Panc1 (cell line): ENCODE data around the gene DOLK. TPM values are rescaled to one million over a fixed set of nuclear protein-coding genes. Genes with fewer than 3 reads are reported as not detected.

Source experiments
- ATAC-seq: fragments of 200-7000 bp; cut with Tn5 transposase; 2 replicates; pipeline ENCODE4 v1.9.1; 2020; ENCODE audit warnings: mild to moderate bottlenecking, moderate library complexity
- BruUV-seq: library from RNA; stranded (reverse); fragments of 400-500 nt; replicated peaks from 2 replicates; lab custom pipeline; 2021; lab: Mats Ljungman, UMichigan
- CTCF ChIA-PET: fragments of 300-600 bp; sonication (Branson Sonifier 250); formaldehyde crosslinking; loops from one replicate; lab custom pipeline; 2022; ENCODE audit warnings: antibody characterized with exemption; lab: Charles Lee
- POLR2A ChIA-PET: fragments of 300-600 bp; sonication (Branson Sonifier 250); formaldehyde crosslinking; loops from one replicate; lab custom pipeline; 2022; ENCODE audit warnings: antibody characterized with exemption; lab: Charles Lee
- DNase-seq: peaks from one replicate; pipeline ENCODE4 v3.0.0-alpha.2; 2010; ENCODE audit warnings: low read depth, low spot score
- H3K27ac ChIP-seq: 2 replicates; pipeline ENCODE4 v1.5.1; 2011; ENCODE audit warnings: mild to moderate bottlenecking, low read length, inconsistent platforms
- H3K27me3 ChIP-seq: fragments of 200-500 bp; sonication (Bioruptor generic); 2 replicates; pipeline ENCODE4 v1.6.0; 2014; ENCODE audit warnings: low read length, inconsistent platforms; ENCODE audit not compliant: control insufficient read depth, insufficient read depth
- H3K36me3 ChIP-seq: fragments of 200-500 bp; sonication (Bioruptor generic); 2 replicates; pipeline ENCODE4 v1.5.1; 2014; ENCODE audit warnings: inconsistent platforms, mild to moderate bottlenecking, low read length, moderate library complexity; ENCODE audit not compliant: control insufficient read depth, insufficient read depth
- H3K4me1 ChIP-seq: 2 replicates; pipeline ENCODE4 v1.5.1; 2011; ENCODE audit warnings: inconsistent platforms, mild to moderate bottlenecking, low read length, moderate library complexity; ENCODE audit not compliant: control insufficient read depth, insufficient read depth
- H3K4me3 ChIP-seq, 2 experiments: 2 replicates each; pipeline ENCODE4 v1.5.1; 2011 to 2012; ENCODE audit warnings: low read depth in 2 of 2, low read length in 2 of 2, mild to moderate bottlenecking in 2 of 2, inconsistent platforms in 1 of 2, moderate library complexity in 1 of 2
- H3K9me3 ChIP-seq: fragments of 200-500 bp; sonication (Bioruptor generic); 2 replicates; pipeline ENCODE4 v1.5.1; 2014; ENCODE audit warnings: low read depth, mild to moderate bottlenecking, inconsistent platforms, low read length, moderate library complexity; ENCODE audit not compliant: control insufficient read depth, insufficient read depth
- CTCF ChIP-seq: fragments of 450-650 bp; IDR thresholded peaks from 2 replicates; pipeline ENCODE4 v1.5.1; 2017; ENCODE audit warnings: mild to moderate bottlenecking
- POLR2AphosphoS5 ChIP-seq: IDR thresholded peaks from 2 replicates; pipeline ENCODE4 v1.6.1; 2012; ENCODE audit warnings: mild to moderate bottlenecking, low read depth, low read length, moderate library complexity
- REST ChIP-seq, 2 experiments: IDR thresholded peaks; 2 replicates each; pipeline ENCODE4 v1.6.1; 2011 to 2012; ENCODE audit warnings: low read depth in 2 of 2, control low read depth in 1 of 2, low read length in 1 of 2, mild to moderate bottlenecking in 1 of 2, moderate library complexity in 1 of 2; ENCODE audit not compliant: insufficient read depth in 1 of 2
- SIN3A ChIP-seq: IDR thresholded peaks from 2 replicates; pipeline ENCODE4 v1.6.1; 2012; ENCODE audit warnings: low read depth, mild to moderate bottlenecking, low read length, moderate library complexity, borderline replicate concordance; ENCODE audit not compliant: insufficient read depth
- TCF7L2 ChIP-seq: IDR thresholded peaks from 2 replicates; pipeline ENCODE4 v1.6.1; 2011; ENCODE audit warnings: mild to moderate bottlenecking, low read depth, low read length, inconsistent platforms
- in situ Hi-C: cut with HindIII; loops from 2 replicates; pipeline ENCODE4 v1.10.0; 2016; ENCODE audit warnings: low sequenced_read_pairs, low pct_unique_long_range_greater_than_20kb
- intact Hi-C: fragments of 100-400 bp; cut with micrococcal nuclease; formaldehyde crosslinking; loops from one replicate; pipeline ENCODE4 v1.10.0; 2022; ENCODE audit not compliant: unreplicated experiment
- total RNA-seq: library from RNA; stranded (reverse); gene quantifications from one replicate; pipeline ENCODE4 v1.2.1, GENCODE V29; 2021; ENCODE audit not compliant: unreplicated experiment

Gene DOLK
- total RNA-seq, 1 experiment from 2014 or later: 20.0 TPM

DNA sequence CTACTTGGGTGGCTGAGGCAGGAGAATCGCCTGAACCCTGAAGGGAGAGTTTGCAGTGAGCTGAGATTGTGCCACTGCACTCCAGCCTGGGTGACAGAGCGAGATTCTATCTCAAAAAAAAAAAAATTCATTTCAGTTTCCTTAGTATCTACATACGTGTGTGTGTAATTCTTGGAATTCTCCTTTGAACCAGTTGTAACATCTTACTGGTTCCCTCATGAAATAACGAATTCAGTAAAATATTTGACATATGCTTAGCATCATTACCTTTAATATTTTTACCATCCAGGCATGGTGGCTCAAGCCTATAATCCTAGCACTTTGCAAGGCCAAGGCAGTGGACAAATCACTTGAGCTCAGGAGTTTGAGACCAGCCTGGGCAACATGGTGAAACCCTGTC lies 17.8 kb downstream of the DOLK start:
- no TSS peak for BruUV-seq
- no peak for DNase-seq
- intact Hi-C loops (loop anchor here (5.0 kb wide), 1 partner anchor 67 kb away; no protein-coding TSS in a partner anchor), in situ Hi-C loops (no loop called here)
- no peaks in the 10 kb centered on the region for H3K36me3 ChIP-seq
- H3K9me3 ChIP-seq: no peaks in the 10 kb centered on the region
- H3K4me3 ChIP-seq: no peak overlapping the region
- H3K27ac ChIP-seq: no peak overlapping the region
- no peak for ATAC-seq
- ChIA-PET CTCF (interaction anchor here (0.7 kb wide), 1 partner anchor 80 kb away, joined by 4 read pairs; no protein-coding TSS in a partner anchor), POLR2A (interaction anchor here (0.7 kb wide), 2 partner anchors 11 to 210 kb away, joined by 3 read pairs; no protein-coding TSS in a partner anchor)
- no peak for TF ChIP-seq POLR2AphosphoS5
- no peak for TF ChIP-seq REST (IDR thresholded peaks at IDR 0.05; ENCODE audit: insufficient read depth in 1 of 2, low read depth in 2 of 2, low read length in 1 of 2)
- H3K4me1 ChIP-seq: no peaks in the 10 kb centered on the region
- no peaks in the 10 kb centered on the region for H3K27me3 ChIP-seq

DNA sequence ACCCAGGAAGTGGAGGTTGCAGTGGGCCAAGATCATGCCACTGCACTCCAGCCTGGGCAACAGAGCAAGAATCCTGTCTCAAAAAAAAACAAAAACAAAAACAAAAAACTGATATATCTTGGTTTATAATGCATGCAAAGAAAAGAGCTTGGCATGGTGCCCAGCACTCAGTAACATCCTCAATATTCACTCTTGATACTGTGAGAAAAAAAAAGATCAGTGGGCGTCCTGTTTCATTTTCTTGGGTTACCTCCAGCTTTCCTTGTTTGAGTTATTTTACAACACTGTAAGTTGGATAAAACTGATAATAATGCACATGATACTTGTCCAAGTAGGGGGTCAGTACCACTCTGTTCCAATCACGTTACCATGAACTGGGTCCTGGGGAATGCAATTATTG lies 18.8 kb downstream of the DOLK start:
- no peaks in the 10 kb centered on the region for H3K4me1 ChIP-seq
- ATAC-seq (no peak), DNase-seq (no peak)
- no peaks in the 10 kb centered on the region for H3K27me3 ChIP-seq
- H3K9me3 ChIP-seq: no peaks in the 10 kb centered on the region
- no peak overlapping the region for H3K27ac ChIP-seq
- no TSS peak for BruUV-seq
- H3K4me3 ChIP-seq: no peak overlapping the region
- ChIA-PET CTCF (interaction anchor here (0.7 to 1.3 kb wide), 2 partner anchors 54 to 100 kb away, joined by 3 read pairs; partner anchors contain the start of gene SH3GLB2), POLR2A (no interaction called here)
- H3K36me3 ChIP-seq: no peaks in the 10 kb centered on the region
- intact Hi-C loops (loop anchor here (5.0 kb wide), 1 partner anchor 66 kb away; no protein-coding TSS in a partner anchor), in situ Hi-C loops (no loop called here)
- TF ChIP-seq TCF7L2: no peak
- TF ChIP-seq POLR2AphosphoS5: no peak
- no peak for TF ChIP-seq CTCF
- TF ChIP-seq REST (IDR thresholded peaks at IDR 0.05; ENCODE audit: insufficient read depth in 1 of 2, low read depth in 2 of 2, low read length in 1 of 2): no peak
- no peak for TF ChIP-seq SIN3A
